Endothelial cell of umbilical vein (primary cell): ENCODE results near the gene PAPOLA. TPM values are rescaled to one million over a fixed set of nuclear protein-coding genes. Genes with fewer than 3 reads are reported as not detected.

Experiments
- BruUV-seq: library from RNA; stranded (reverse); fragments of 400-500 nt; replicated peaks from 2 replicates; lab custom pipeline; 2021; lab: Mats Ljungman, UMichigan
- CTCF ChIA-PET: fragments of 300-600, 350-600 bp; sonication (Branson Sonifier 250); formaldehyde crosslinking; loops from one replicate; lab custom pipeline; 2021; ENCODE audit warnings: antibody characterized with exemption, inconsistent platforms; lab: Charles Lee
- POLR2A ChIA-PET: fragments of 300-600, 350-600 bp; sonication (Branson Sonifier 250); formaldehyde crosslinking; loops from one replicate; lab custom pipeline; 2021; ENCODE audit warnings: antibody characterized with exemption, inconsistent platforms; lab: Charles Lee
- DNase-seq: peaks from one replicate; pipeline ENCODE4 v3.0.0-alpha.2; 2011; ENCODE audit warnings: low read depth, low spot score
- FAIRE-seq: peaks from 2 replicates; lab custom pipeline; 2011; peaks lifted over from hg19 to GRCh38; lab: Jason Lieb, UNC
- H2AFZ ChIP-seq: 2 replicates; pipeline ENCODE4 v1.6.0; 2012; ENCODE audit warnings: low read depth, low read length, control low read depth, inconsistent platforms
- H3K27ac ChIP-seq: 2 replicates; pipeline ENCODE4 v1.5.1; 2011; ENCODE audit warnings: low read depth, mild to moderate bottlenecking, control low read depth, low read length, moderate library complexity; ENCODE audit not compliant: insufficient read depth
- H3K27me3 ChIP-seq, 2 experiments: 2 replicates each; pipeline versions ENCODE4 v1.6.0 to v1.6.1; 2011; ENCODE audit warnings: low read length in 2 of 2, mixed read lengths in 1 of 2; ENCODE audit not compliant: control insufficient read depth in 2 of 2, insufficient read depth in 2 of 2
- H3K36me3 ChIP-seq, 2 experiments: 2 replicates in 1 of 2; 3 replicates in 1 of 2; pipeline ENCODE4 v1.5.1; 2011; ENCODE audit warnings: low read length in 2 of 2, mild to moderate bottlenecking in 1 of 2, moderate library complexity in 1 of 2; ENCODE audit not compliant: control insufficient read depth in 2 of 2, insufficient read depth in 2 of 2; ENCODE audit errors: extremely low read depth in 1 of 2
- H3K4me1 ChIP-seq: 3 replicates; pipeline ENCODE4 v1.5.1; 2011; ENCODE audit warnings: mild to moderate bottlenecking, low read length; ENCODE audit not compliant: control insufficient read depth, insufficient read depth; ENCODE audit errors: extremely low read depth
- H3K4me2 ChIP-seq: 2 replicates; pipeline ENCODE4 v1.6.1; 2011; ENCODE audit warnings: low read length, control low read depth, mixed read lengths; ENCODE audit not compliant: insufficient read depth
- H3K4me3 ChIP-seq, 3 experiments: fragments of 200-600 bp in 1 of 3; sonication (generic), shearing (Covaris generic) in 1 of 3; replicated peaks in 1 of 3; 2 replicates each; pipeline ENCODE4 v1.5.1; 2011 to 2016; ENCODE audit warnings: control low read depth in 3 of 3, low read length in 3 of 3, mild to moderate bottlenecking in 2 of 3, inconsistent platforms in 1 of 3, low read depth in 1 of 3, moderate library complexity in 1 of 3; ENCODE audit not compliant: insufficient read depth in 1 of 3
- H3K79me2 ChIP-seq: 2 replicates; pipeline ENCODE4 v1.6.0; 2012; ENCODE audit warnings: low read length, inconsistent platforms; ENCODE audit not compliant: control insufficient read depth, insufficient read depth
- H3K9ac ChIP-seq: replicated peaks from 2 replicates; pipeline ENCODE3; 2011; ENCODE audit warnings: low read length, control low read depth; ENCODE audit not compliant: insufficient read depth; ENCODE audit errors: extremely low read depth
- H3K9me1 ChIP-seq: replicated peaks from 3 replicates; pipeline ENCODE4 v1.6.0; 2011; ENCODE audit warnings: mild to moderate bottlenecking, low read length; ENCODE audit not compliant: control insufficient read depth, insufficient read depth; ENCODE audit errors: extremely low read depth
- H3K9me3 ChIP-seq: replicated peaks from 2 replicates; pipeline ENCODE4 v1.5.1; 2012; ENCODE audit warnings: low read length, inconsistent platforms; ENCODE audit not compliant: control insufficient read depth, insufficient read depth
- H4K20me1 ChIP-seq: replicated peaks from 2 replicates; pipeline ENCODE3; 2011; ENCODE audit warnings: mild to moderate bottlenecking, low read length; ENCODE audit not compliant: control insufficient read depth, insufficient read depth; ENCODE audit errors: extremely low read depth
- EZH2 ChIP-seq: IDR thresholded peaks from 2 replicates; pipeline ENCODE4 v1.6.1; 2012; ENCODE audit warnings: borderline replicate concordance, low read depth, mild to moderate bottlenecking, moderate library complexity, low read length, inconsistent platforms; ENCODE audit not compliant: severe bottlenecking
- FOS ChIP-seq: IDR thresholded peaks from 2 replicates; pipeline ENCODE4 v1.6.1; 2011; ENCODE audit warnings: mild to moderate bottlenecking, low read length, moderate library complexity, borderline replicate concordance; ENCODE audit not compliant: insufficient read depth
- GATA2 ChIP-seq: IDR thresholded peaks from 2 replicates; pipeline ENCODE4 v1.7.0; 2011; ENCODE audit warnings: low read depth, mild to moderate bottlenecking, moderate library complexity, mixed read lengths, low read length; ENCODE audit not compliant: insufficient read length, insufficient read depth
- JUN ChIP-seq: IDR thresholded peaks from 2 replicates; pipeline ENCODE4 v1.6.1; 2011; ENCODE audit warnings: borderline replicate concordance, low read depth; ENCODE audit not compliant: insufficient read length, insufficient read depth
- MYC ChIP-seq: IDR thresholded peaks from one replicate; pipeline ENCODE4 v1.6.1; 2011; ENCODE audit warnings: mild to moderate bottlenecking, low read depth, low read length
- POLR2A ChIP-seq: IDR thresholded peaks from 2 replicates; pipeline ENCODE4 v1.6.1; 2012; ENCODE audit warnings: low read depth, mild to moderate bottlenecking, control low read depth, low read length
- POLR2AphosphoS5 ChIP-seq: IDR thresholded peaks from 2 replicates; pipeline ENCODE4 v1.6.1; 2012; ENCODE audit warnings: low read depth, mild to moderate bottlenecking, control low read depth, low read length, moderate library complexity; ENCODE audit not compliant: insufficient read depth
- dilution Hi-C: fragments of 300-500 bp; cut with MboI; formaldehyde crosslinking; loops from one replicate; pipeline ENCODE4 v1.15.0; 2019; ENCODE audit warnings: low sequenced_read_pairs; ENCODE audit not compliant: extremely low pct_ligation_motif_present
- intact Hi-C: fragments of 100-400 bp; cut with micrococcal nuclease; formaldehyde crosslinking; loops from one replicate; pipeline ENCODE4 v1.10.0; 2022
- polyA plus RNA-seq, 4 experiments: library from polyadenylated mRNA; depleted of rRNA in 3 of 4; stranded (reverse) in 3 of 4; unstranded in 1 of 4; fragments of >200 nt; gene quantifications; 2 replicates each; pipeline versions ENCODE4 v1.2.1 to v1.2.3, GENCODE V29; 2011 to 2012; ENCODE audit warnings: missing spikeins in 1 of 4
- total RNA-seq: library from RNA; stranded (reverse); gene quantifications from 2 replicates; pipeline ENCODE4 v1.2.3, GENCODE V29; 2021
- TF ChIP-seq, protein P1 (sequence below), 2 donors: IDR thresholded peaks; 1 replicate in 1 of 2; 2 replicates in 1 of 2; pipeline ENCODE4 v1.5.1; 2011; ENCODE audit warnings: low read length in 2 of 2, mild to moderate bottlenecking in 2 of 2, moderate library complexity in 2 of 2, control low read depth in 1 of 2, inconsistent platforms in 1 of 2, low read depth in 1 of 2; ENCODE audit not compliant: insufficient read depth in 1 of 2; ENCODE audit errors: extremely low read depth in 1 of 2
- TF ChIP-seq, protein P2 (sequence below): IDR thresholded peaks from 2 replicates; pipeline ENCODE4 v1.6.1; 2011; ENCODE audit not compliant: insufficient read depth, insufficient read length

PAPOLA gene
- total and polyA plus RNA-seq, 2 donors (not counting 3 experiments of a cell fraction or from before 2014, with no cell fraction given), result 75.4 to 184 TPM

DNA sequence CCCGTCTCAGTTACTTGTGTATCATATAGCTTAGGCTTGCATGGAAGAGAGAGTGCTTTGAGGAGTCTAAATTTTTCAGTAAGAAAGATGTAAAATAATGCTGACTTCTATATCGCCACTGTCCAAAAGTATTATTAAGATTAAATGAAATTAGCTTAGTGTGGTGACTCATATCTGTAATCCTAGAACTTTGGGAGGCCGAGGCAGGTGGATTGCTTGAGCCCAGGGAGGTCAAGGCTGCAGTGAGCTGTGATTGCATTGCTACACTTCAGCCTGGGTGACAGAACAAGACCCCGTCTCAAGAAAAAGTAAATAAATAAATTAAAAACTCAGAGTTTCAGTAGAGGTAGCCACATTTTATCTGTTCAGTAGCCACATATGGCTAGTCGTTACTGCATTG, 23.3 kb downstream of the PAPOLA start:
- Histone ChIP-seq H3K4me1 (no peaks in the 10 kb centered on the region), H3K9me3 (no peaks in the 10 kb centered on the region), H3K79me2 (peaks cover 51% of the 10 kb centered on the region), H4K20me1 (peaks cover 4% of the 10 kb centered on the region), H3K4me2 (no peak overlapping the region), H2AFZ (no peak overlapping the region), H3K27ac (no peak overlapping the region), H3K27me3 (no peaks in the 10 kb centered on the region), H3K36me3 (peaks cover 9 to 23% of the 10 kb centered on the region in 2 experiments), H3K9me1 (no peaks in the 10 kb centered on the region), H3K4me3 (no peak overlapping the region), H3K9ac (no peak overlapping the region)
- no TSS peak for BruUV-seq
- CTCF ChIA-PET, result interaction anchor here (1.0 to 1.1 kb wide), 2 partner anchors 10 kb away, joined by 3 read pairs; no protein-coding TSS in a partner anchor
- dilution Hi-C loops, result no loop called here
- TF ChIP-seq MYC (no peak), POLR2AphosphoS5 (no peak), EZH2 (no peak), JUN (no peak), GATA2 (no peak), POLR2A (no peak), FOS (no peak)
- TF ChIP-seq, protein P1, sequence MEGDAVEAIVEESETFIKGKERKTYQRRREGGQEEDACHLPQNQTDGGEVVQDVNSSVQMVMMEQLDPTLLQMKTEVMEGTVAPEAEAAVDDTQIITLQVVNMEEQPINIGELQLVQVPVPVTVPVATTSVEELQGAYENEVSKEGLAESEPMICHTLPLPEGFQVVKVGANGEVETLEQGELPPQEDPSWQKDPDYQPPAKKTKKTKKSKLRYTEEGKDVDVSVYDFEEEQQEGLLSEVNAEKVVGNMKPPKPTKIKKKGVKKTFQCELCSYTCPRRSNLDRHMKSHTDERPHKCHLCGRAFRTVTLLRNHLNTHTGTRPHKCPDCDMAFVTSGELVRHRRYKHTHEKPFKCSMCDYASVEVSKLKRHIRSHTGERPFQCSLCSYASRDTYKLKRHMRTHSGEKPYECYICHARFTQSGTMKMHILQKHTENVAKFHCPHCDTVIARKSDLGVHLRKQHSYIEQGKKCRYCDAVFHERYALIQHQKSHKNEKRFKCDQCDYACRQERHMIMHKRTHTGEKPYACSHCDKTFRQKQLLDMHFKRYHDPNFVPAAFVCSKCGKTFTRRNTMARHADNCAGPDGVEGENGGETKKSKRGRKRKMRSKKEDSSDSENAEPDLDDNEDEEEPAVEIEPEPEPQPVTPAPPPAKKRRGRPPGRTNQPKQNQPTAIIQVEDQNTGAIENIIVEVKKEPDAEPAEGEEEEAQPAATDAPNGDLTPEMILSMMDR (IDR thresholded peaks at IDR 0.05; ENCODE audit: extremely low read depth in 1 of 2, insufficient read depth in 1 of 2, low read depth in 1 of 2, low read length in 2 of 2), result no peak
- TF ChIP-seq, protein P2, sequence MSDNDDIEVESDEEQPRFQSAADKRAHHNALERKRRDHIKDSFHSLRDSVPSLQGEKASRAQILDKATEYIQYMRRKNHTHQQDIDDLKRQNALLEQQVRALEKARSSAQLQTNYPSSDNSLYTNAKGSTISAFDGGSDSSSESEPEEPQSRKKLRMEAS, result no peak
- intact Hi-C loops, result no loop called here
- FAIRE-seq (no peak), DNase-seq (no peak)
- POLR2A ChIA-PET, result no interaction called here
